HFFc6 (cell line): Measurements from ENCODE around the gene FSIP1. TPM values are rescaled to one million over a fixed set of nuclear protein-coding genes. Genes with fewer than 3 reads are reported as not detected.

Experiments used
- DNase-seq: peaks from one replicate; pipeline ENCODE4 v3.0.0-alpha.2; 2018
- H3K27ac Mint-ChIP-seq: 2 replicates; pipeline ENCODE4 v1.8.0; 2020; ENCODE audit warnings: mild to moderate bottlenecking, mixed read lengths
- H3K27me3 Mint-ChIP-seq: 2 replicates; pipeline ENCODE4 v1.8.0; 2021; ENCODE audit warnings: mild to moderate bottlenecking, moderate library complexity, mixed read lengths; ENCODE audit not compliant: insufficient read depth
- H3K36me3 Mint-ChIP-seq: 2 replicates; pipeline ENCODE4 v1.8.0; 2021; ENCODE audit warnings: low read depth, mixed read lengths
- H3K4me1 Mint-ChIP-seq: 2 replicates; pipeline ENCODE4 v1.8.0; 2020; ENCODE audit warnings: low read depth, mixed read lengths
- H3K4me3 Mint-ChIP-seq: 2 replicates; pipeline ENCODE4 v1.8.0; 2020; ENCODE audit warnings: mild to moderate bottlenecking, moderate library complexity, mixed read lengths
- H3K9me3 Mint-ChIP-seq: 2 replicates; pipeline ENCODE4 v1.8.0; 2020; ENCODE audit warnings: mild to moderate bottlenecking, mixed read lengths
- CTCF ChIP-seq: fragments of 200-600 bp; sonication (generic); IDR thresholded peaks from 2 replicates; pipeline ENCODE4 v1.5.0; 2021; ENCODE audit warnings: antibody characterized with exemption, mild to moderate bottlenecking
- total RNA-seq, 6 experiments: library from RNA; stranded (reverse); fragmentation: NEBNext Ultra II Directional; extraction: Animal tissue kit (Norgen Biotek cat#: 25700); gene quantifications; 2 replicates in 1 of 6; 3 replicates in 5 of 6; pipeline ENCODE4 v1.2.3, GENCODE V29; 2021

Gene FSIP1
- total RNA-seq, 6 experiments from 2014 or later: 1.2 to 2.0 (median 1.3) TPM

DNA sequence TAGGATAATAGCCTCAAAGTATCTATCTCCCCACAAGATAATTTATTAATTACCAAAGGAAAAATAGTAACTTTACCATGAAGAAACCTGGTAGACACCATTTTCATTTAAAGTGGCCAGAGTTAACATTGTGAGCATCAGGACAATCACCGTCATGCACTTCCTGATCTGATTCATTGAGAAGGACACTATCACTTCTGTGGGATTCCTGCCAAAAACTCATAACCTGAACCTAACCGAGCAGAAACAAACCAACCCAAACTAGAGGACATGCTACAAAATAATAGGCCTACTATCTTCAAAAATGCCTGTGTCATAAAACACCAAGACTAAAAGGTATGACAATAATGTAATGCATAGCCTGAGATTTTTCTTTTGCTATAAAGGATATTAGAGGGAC lies 39.0 kb downstream of the FSIP1 start:
- no peak overlapping the region for H3K27ac Mint-ChIP-seq
- H3K27me3 Mint-ChIP-seq: no peaks in the 10 kb centered on the region; the same call in none of the 2 replicates
- DNase-seq: no peak
- peaks cover 49% of the 10 kb centered on the region for H3K4me1 Mint-ChIP-seq
- TF ChIP-seq CTCF: no peak
- H3K9me3 Mint-ChIP-seq: no peaks in the 10 kb centered on the region
- no peak overlapping the region for H3K4me3 Mint-ChIP-seq
- no peaks in the 10 kb centered on the region; the same call in 1 of the 2 replicates for H3K36me3 Mint-ChIP-seq

DNA sequence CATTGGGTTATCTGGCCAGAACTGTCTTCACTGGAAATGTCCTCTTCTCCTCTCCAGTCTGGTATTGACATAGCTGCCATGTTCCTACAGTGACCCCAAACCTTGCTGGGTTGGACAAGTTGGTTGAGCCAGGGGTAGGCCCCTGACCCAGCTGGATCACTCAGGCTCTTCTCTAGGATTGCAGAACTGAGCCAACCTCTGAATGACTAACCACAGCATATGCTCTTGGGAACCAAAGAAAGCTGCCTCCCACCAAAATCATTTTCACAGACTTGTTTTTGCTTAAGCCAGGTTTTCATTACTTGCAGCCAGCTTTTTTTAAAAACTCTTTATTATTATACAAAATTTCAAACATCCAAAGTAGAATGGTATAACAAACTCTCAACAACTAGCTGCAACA lies 41.4 kb downstream of the FSIP1 start:
- no peak for TF ChIP-seq CTCF
- Mint-ChIP-seq H3K27me3 (no peaks in the 10 kb centered on the region), H3K4me3 (no peak overlapping the region), H3K27ac (no peak overlapping the region), H3K4me1 (peaks cover 25% of the 10 kb centered on the region), H3K36me3 (no peaks in the 10 kb centered on the region; the same call in 1 of the 2 replicates), H3K9me3 (no peaks in the 10 kb centered on the region)
- no peak for DNase-seq

GRCh38 chr15:39738998-39739397 lies 43.6 kb downstream of the FSIP1 start:
- H3K27ac Mint-ChIP-seq: no peak overlapping the region
- no peaks in the 10 kb centered on the region for H3K27me3 Mint-ChIP-seq
- H3K9me3 Mint-ChIP-seq: no peaks in the 10 kb centered on the region
- TF ChIP-seq CTCF: no peak
- no peak for DNase-seq
- H3K36me3 Mint-ChIP-seq: no peaks in the 10 kb centered on the region; the same call in 1 of the 2 replicates
- H3K4me1 Mint-ChIP-seq: peaks cover 18% of the 10 kb centered on the region
- H3K4me3 Mint-ChIP-seq: no peak overlapping the region

GRCh38 chr15:39737196-39737550 lies 45.5 kb downstream of the FSIP1 start:
- no peaks in the 10 kb centered on the region for H3K9me3 Mint-ChIP-seq
- peaks cover 4% of the 10 kb centered on the region for H3K4me1 Mint-ChIP-seq
- no peak overlapping the region for H3K27ac Mint-ChIP-seq
- H3K4me3 Mint-ChIP-seq: no peak overlapping the region
- H3K27me3 Mint-ChIP-seq: no peaks in the 10 kb centered on the region; the same call in 1 of the 2 replicates
- H3K36me3 Mint-ChIP-seq: no peaks in the 10 kb centered on the region; the same call in 1 of the 2 replicates
- DNase-seq: no peak
- no peak for TF ChIP-seq CTCF

DNA sequence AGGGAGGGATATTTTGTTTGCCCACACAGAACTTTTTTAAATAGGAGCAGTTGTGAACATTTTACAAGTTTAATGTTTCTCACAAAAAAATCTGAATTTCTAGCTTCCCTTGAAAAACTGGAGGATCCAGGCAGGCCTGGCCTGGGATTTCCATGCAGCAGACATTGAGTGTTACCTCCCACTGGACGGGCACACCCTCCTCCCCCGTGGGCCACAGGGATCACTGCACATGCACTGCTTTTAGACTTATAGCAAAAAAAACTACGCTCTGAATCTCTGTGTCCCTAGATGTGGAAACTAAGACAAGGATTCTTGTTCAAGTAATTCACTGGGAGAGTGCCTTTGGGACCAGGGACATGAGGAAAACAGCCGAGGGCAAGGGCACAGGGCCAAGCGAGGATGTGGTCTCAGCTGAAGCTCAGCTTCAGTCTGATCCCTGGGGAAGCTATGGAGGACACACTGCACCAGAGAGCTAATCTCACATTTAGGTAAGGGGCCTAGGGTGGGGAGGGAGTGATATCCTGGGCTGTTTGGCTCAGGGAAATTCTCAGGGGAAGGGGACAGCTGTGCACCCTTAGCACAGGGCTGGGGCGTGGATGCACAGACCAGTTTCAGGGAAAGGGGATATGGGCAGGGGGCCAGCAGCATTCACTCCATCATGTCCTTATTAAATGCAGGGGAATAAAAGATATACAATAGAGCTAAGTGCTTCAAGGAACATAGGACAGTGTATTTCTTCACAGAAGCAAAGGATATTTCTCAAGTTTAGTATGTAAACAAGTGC lies 46.0 kb downstream of the FSIP1 start:
- Mint-ChIP-seq H3K27me3 (no peaks in the 10 kb centered on the region; the same call in 1 of the 2 replicates), H3K36me3 (no peaks in the 10 kb centered on the region; the same call in 1 of the 2 replicates), H3K4me1 (no peaks in the 10 kb centered on the region), H3K4me3 (no peak overlapping the region), H3K9me3 (no peaks in the 10 kb centered on the region), H3K27ac (no peak overlapping the region)
- no peak for DNase-seq
- no peak for TF ChIP-seq CTCF
